ENCODE data around the gene CAPSL.
"Not testable (repeated sequence)": the region's sequence is repeated elsewhere in the genome, so short reads cannot be mapped to it uniquely, and the experiment has no call there.

The CAPSL gene

GRCh38 chr5:35904443-35905132 lies 33.8 kb downstream of the CAPSL start:
- DNase-seq: no peak

DNA sequence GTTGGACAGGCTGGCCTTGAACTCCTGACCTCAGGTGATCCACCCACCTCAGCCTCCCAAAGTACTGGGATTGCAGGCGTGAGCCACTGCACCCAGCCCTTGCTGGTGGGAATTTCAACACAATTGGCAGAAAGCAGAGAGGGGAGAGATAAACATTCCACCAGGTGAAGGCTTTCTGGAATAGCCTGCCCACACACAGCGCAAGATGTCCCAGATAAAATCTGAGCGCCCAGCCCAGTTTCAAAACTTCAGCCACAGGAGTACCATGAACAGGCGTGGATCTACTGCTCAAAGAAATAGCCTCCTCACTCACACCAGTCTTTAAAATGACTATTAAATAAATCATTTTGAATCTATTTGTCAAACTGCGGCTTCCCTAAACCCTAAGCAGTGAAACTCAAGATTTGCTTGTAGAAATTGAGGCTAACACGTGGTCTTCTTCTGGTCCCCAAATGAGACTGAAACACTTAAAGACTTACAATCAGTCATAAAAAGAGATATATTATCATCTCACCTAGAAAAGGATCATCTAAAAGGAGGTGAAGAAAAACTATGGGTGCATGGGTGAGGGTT lies 34.7 kb downstream of the CAPSL start:
- no peak for DNase-seq

- DNase-seq: no peak
These were observed 36.3 kb downstream of the CAPSL start for GRCh38 chr5:35902046-35902672.

DNA sequence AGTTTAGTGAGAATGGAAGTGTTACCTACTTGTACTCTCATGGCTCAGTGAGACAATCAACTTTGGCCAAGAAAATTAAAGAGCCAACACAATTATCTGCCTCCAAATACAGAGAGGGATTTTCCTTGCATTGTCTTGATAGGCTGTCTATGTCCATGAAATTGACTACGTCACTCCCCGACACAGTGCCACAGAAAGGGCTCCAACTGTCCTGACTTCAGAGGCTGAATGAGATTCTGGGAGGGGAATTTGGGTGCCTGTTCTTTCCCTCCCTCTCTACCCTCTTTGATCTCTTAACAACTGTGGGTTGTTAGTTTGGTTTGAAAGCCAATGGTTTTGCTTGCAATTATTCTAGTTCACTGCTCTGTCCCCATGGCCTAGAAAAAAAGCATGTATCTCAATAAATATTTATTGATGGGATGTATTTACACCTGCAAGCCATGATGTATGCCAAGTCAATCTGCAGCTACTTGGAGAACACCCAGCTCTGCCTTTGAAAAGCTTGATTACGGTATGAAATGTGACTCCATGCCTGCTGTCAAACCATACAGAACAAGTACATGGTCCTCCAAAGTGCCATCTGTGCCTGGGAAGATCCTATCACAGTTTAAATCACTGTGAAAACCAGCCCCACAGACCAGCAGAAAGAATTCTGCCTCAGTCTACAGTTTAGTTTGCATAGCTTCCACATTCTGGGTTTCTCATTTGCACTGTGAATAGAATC lies 37.3 kb downstream of the CAPSL start:
- DNase-seq: no peak

DNA sequence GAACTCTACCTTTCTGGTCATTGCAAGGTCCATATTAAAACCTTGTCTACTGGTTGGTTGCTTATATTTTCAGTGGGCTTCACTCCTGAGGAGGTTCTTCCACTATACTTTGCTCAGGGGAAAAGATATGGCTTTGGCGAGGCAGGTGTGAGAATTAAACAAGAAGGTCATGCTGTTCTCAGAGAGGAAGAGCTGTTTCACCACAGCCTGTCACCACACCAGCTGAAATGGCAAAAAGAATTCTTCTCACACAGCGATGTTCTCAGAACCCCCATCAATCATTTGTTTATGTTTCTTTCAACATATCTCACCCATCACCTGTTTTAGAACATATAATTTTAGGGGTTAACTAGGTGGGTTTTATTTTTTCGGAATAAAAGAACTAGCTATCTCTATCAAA lies 38.6 kb downstream of the CAPSL start:
- no peak for DNase-seq

DNA sequence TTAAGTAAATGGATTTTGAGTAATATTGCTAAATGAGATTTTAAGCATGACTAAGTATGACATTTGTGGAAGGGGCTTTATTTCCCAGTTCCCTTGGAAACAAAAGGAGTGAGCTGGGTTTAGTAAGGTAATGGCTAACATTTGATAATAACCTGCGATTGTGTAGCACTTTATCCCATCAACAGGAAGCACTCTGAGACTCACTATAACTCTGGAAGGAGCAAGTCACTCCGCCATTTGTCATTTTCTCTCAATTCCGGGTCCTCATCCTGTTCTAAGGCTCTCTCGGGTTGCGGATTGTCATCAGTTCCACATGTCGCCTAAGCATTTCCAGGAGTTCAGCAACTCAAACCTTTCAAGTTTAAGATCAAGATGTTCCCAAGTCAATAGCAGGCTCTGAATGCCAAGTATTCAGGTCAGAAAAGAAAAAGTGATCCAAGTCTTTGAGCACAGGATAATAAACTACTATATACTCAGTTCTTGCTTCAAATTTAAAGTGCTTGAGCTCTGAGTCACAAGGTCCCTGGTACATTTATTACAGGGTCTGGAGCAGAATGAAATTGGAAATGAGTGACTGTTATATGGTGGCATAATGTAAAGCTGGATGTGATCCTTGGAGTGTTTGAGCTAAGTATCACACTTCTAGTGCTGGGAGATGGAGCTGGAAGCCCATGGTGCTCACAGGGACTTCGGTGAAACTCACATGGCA lies 39.3 kb downstream of the CAPSL start:
- no peak for DNase-seq

DNA sequence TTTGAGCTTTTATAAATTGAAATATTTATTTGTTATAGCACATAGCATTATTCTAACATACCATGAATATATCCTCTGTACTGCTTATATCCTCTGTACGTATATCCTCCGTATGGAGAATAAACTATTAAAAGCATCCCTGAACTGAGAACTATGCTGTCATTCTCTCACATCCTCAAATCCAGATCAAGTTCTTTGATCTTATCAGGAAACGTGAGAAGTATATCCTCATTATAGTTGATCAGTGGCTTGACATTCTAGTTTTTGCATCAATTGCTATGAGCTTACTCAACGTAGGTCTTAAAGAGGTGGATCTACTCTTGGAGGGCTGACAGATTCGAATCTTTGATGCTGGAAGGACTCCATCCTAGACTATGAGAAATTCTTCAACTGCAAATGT lies 44.3 kb downstream of the CAPSL start:
- no peak for DNase-seq

DNA sequence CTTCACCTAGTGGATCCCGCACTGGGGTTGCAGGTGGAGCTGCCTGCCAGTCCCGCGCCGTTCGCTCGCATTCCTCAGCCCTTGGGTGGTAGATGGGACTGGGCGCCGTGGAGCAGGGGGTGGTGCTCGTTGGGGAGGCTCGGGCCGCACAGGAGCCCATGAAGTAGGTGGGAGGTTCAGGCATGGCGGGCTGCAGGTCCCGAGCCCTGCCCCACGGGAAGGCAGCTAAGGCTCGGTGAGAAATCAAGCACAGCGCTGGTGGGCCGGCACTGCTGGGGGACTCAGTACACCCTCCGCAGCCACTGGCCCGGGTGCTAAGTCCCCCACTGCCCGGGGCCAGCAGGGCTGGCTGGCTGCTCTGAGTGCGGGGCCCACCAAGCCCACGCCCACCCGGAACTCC lies 45.6 kb downstream of the CAPSL start:
- DNase-seq: not testable (repeated sequence)

DNA sequence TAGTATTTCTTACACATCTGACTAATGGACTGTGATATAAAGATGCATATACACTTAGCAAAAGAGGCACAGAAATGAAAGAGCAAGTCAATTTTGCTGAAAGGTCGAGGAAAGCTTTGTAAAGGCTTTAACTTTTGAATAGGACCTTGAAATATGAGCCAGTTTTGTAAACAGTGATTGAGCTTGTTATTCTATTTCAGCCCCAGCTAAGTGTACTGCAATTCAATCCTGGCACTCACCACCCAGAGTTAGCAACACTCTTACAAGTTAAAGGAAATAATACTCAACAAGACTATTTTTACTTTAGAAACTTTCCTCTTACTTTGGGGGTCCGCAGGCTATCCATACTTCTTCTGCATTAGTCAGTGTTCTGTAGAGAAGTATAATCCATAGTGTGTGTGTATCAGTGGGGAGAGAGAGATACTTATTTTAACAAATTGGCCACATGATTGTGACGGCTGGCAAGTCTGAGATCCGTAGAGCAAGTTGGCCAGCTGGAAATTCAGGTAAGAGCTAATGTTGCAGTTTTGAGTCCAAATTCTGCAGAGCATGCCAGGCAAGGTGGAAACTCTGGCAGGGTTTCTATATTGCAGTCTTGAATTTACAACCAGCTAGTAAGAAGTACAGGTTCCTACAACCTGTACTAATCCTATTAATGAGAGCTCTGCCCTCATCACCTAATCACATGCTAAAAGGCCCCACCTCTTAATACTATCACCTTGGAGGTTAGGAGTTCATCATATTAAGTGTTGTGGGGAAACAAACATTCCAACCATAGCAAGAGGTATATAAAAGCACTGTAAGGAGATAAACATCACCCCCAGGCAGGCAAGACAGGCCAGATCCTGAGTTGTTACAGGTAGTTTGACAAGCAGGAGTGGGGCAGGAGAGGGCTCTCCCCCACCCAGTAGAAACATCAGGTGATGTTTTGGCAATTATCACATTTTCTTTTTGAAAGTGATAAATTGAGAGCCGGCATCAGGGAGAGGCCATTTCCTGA lies 48.1 kb downstream of the CAPSL start:
- no peak for DNase-seq

GRCh38 chr5:35887321-35888100 lies 50.9 kb downstream of the CAPSL start:
- no peak for DNase-seq

DNA sequence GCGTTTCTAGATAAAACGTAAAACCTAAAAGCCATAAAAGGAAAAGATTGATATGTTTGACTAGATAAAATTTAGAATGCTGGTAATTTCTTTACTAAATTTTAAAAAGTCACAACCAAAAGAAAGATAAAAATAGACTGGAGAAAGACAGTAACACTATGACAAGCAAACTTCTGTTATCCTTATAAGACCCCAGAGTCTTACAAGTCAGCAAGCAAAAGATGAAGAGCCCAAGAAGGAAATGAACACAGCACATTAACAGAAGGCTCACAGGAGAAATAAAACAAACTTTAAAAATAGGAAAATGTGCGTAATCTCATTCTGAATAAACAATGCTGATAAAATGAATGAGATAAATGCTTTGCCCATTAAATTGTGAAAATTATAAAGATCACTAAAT lies 52.0 kb downstream of the CAPSL start:
- DNase-seq: no peak

DNA sequence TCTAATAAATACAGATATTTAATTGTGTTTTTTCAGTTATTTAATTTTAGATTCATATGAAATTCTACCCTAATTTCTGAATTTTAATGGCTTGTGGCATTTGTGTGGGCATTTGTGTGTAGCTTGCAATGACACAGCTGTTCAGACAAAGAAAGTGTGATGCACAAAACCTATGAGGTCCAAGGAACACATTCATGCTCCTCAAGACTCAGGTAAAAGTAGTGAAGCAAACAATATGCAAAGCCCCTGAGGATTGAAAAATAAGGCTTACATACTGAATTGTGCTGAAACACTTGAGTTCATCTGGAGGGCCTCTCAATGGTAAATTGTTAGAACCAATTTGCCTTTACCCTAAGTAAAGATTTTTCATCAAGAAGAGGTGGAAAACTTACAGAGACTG lies 53.6 kb downstream of the CAPSL start:
- DNase-seq: no peak

GRCh38 chr5:35884191-35884769 lies 54.1 kb downstream of the CAPSL start:
- DNase-seq: no peak

- no peak for DNase-seq
These were observed 56.7 kb downstream of the CAPSL start for GRCh38 chr5:35881758-35882157.

DNA sequence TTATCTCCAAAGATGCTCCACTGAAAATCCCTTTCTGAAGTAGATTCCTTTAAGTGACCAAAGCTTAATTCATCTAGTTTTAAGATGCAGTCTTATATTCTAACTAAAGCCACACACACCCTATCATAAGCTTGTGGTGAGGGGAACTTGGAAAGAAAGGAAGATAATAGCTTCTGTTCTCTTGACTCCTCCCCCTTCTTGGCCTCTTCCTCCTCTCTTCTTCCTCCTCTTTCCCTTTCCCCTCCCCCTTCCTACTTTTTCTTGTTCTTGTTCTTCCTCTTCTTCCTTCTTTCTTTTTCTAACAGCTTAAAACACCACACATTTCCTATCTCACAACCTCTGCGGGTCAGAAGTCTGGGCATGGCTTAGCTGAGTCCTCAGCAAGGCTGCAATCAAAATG lies 58.3 kb downstream of the CAPSL start:
- no peak for DNase-seq

DNA sequence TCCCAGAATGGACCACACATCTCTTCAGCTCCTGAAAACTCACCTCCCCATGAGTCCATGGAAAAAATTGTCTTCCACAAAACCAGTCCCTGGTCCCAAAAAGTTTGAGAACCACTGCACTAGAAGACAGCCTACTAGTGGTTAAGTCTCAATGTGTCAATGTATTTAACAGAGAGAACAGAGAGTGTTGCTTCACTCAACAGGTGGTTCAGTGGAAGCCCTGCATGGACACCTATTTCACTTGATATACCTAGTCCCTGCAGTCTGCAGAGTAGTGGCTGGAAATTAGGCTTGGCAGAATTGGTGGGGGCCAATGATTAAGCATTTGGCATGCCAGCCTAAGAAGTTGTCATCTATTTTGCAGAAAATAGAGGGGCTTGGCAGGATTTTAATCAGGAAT lies 58.8 kb downstream of the CAPSL start:
- no peak for DNase-seq

GRCh38 chr5:35879096-35879495 lies 59.3 kb downstream of the CAPSL start:
- DNase-seq: no peak

DNA sequence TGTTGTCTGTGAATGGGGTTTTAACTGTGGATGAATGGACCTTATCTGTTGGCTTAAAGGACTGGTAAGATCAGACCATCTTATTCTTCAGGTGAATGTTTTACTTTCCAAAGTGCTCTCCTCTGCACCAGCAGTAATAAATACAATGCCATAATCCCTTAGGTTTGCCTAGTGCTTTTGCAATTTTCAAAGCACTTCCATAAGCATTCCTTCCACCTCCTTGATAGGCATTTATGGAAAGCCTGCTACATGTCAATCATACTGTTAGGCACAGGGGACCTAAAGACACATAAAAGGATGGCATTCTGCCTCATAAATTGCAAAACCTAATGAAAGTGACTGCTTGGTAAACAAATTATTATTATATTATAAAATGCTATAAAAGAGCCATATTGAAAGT lies 60.3 kb downstream of the CAPSL start:
- no peak for DNase-seq

GRCh38 chr5:35877655-35878054 lies 60.8 kb downstream of the CAPSL start:
- no peak for DNase-seq

GRCh38 chr5:35876922-35877321 lies 61.5 kb downstream of the CAPSL start:
- no peak for DNase-seq

- DNase-seq: no peak
These were observed 62.0 kb downstream of the CAPSL start for GRCh38 chr5:35876454-35876853.
